A673 (cell line): Measurements from ENCODE around the gene SERPINA6.

Experiments
- EZH2 ChIP-seq: fragments of 200-600 bp; sonication (generic); IDR thresholded peaks from 2 replicates; pipeline ENCODE4 v1.6.1; 2017; ENCODE audit warnings: borderline replicate concordance, low read depth, mild to moderate bottlenecking, mixed read lengths, antibody characterized with exemption, low read length; ENCODE audit not compliant: poor library complexity, severe bottlenecking
- TF ChIP-seq, protein P1 (sequence below): fragments of 300-800, 200-600 bp; sonication (generic); conservative IDR thresholded peaks from 2 replicates; pipeline ENCODE4 v1.5.1; 2017; ENCODE audit warnings: low read depth, mild to moderate bottlenecking, antibody characterized with exemption, low read length, moderate library complexity, mixed read lengths

DNA sequence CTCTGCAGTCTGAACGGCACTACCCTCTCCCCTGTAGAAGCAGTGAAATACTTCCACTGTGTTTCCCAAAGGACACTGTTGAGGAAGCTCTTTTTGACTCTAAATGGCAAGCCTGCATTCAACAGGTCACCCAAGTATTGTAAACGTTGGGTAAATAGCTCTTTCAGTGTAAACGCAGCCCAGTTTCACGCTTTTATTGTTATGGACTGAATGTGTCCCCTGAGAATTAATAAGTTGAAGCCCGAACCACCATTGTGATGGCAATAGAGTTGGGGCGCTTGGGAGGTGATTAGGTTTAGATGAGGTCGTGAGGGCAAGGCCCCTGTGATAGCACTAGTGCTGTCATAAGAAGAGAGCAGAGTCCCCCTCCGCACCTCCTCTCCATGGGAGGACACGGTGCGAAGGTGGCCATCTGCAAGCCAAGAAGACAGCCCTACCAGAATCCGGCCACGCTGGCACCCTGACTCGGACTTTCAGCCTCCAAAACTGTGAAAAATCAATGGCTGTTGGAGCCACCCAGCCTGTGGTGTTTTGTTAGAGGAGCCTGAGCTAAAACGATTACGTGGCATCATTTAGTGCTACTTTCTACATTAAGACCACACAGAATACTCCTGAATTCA, 31.1 kb downstream of the SERPINA6 start:
- TF ChIP-seq, protein P1, sequence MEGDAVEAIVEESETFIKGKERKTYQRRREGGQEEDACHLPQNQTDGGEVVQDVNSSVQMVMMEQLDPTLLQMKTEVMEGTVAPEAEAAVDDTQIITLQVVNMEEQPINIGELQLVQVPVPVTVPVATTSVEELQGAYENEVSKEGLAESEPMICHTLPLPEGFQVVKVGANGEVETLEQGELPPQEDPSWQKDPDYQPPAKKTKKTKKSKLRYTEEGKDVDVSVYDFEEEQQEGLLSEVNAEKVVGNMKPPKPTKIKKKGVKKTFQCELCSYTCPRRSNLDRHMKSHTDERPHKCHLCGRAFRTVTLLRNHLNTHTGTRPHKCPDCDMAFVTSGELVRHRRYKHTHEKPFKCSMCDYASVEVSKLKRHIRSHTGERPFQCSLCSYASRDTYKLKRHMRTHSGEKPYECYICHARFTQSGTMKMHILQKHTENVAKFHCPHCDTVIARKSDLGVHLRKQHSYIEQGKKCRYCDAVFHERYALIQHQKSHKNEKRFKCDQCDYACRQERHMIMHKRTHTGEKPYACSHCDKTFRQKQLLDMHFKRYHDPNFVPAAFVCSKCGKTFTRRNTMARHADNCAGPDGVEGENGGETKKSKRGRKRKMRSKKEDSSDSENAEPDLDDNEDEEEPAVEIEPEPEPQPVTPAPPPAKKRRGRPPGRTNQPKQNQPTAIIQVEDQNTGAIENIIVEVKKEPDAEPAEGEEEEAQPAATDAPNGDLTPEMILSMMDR = no peak
- no peak for TF ChIP-seq EZH2
